ENCODE data around the gene SNRPE. TPM values are rescaled to one million over a fixed set of nuclear protein-coding genes. Genes with fewer than 3 reads are reported as not detected.

The SNRPE gene
- total and polyA plus RNA-seq, 2 of the 13 experiments (the other 11 are each of a cell fraction or from before 2014, with no cell fraction given), result 146 to 281 TPM

- DNase-seq (ENCODE audit: low spot score), result peak; percentile 62
- in situ Hi-C loops (cut with HindIII; ENCODE audit: extremely low pct_ligation_motif_present, low pct_unique_long_range_greater_than_20kb), result loop anchor here (5.0 to 25.0 kb wide), 2 partner anchors 256 to 491 kb away; partner anchors contain the start of gene PLEKHA6
- Histone ChIP-seq H3K4me2 (ENCODE audit: low read depth, low read length) (no peak overlapping the region), H3K4me1 (ENCODE audit: insufficient read depth, low read length) (peaks cover 17% of the 10 kb centered on the region), H3K36me3 (replicated peaks in 1 of 2; ENCODE audit: control insufficient read depth in 1 of 2, insufficient read depth in 2 of 2, low read length in 2 of 2) (peaks cover 3 to 33% of the 10 kb centered on the region in 2 experiments), H3K79me2 (ENCODE audit: insufficient read depth, low read length) (no peaks in the 10 kb centered on the region), H3K27ac (ENCODE audit: extremely low read length, insufficient read depth, low read length) (no peak overlapping the region), H2AFZ (ENCODE audit: low read length) (no peak overlapping the region), H3K27me3 (ENCODE audit: control insufficient read depth in 1 of 2, insufficient read depth in 2 of 2, low read length in 2 of 2) (no peaks in the 10 kb centered on the region), H3K9ac (ENCODE audit: insufficient read depth, low read depth, low read length) (no peak overlapping the region), H3K9me3 (ENCODE audit: low read length) (no peaks in the 10 kb centered on the region), H4K20me1 (ENCODE audit: insufficient read depth, low read length) (no peaks in the 10 kb centered on the region), H3K4me3 (replicated peaks in 1 of 3; ENCODE audit: insufficient read depth in 1 of 3, low read depth in 2 of 3, low read length in 3 of 3) (no peak overlapping the region)
- WGBS (ENCODE audit: low lambda C conversion rate), result 94% methylated on average over 3 of the region's 3 CpGs
- TSS peak; percentile 6 for BruUV-seq (replicated peaks)
- POLR2A ChIA-PET, result interaction anchor here (0.6 to 2.5 kb wide), 4 partner anchors 9 to 257 kb away, joined by 3 to 22 read pairs (median 6); partner anchors contain the start of gene SNRPE
- intact Hi-C loops (cut with micrococcal nuclease; ENCODE audit: unreplicated experiment), result loop anchor here (1.0 kb wide), 1 partner anchor 258 kb away; no protein-coding TSS in a partner anchor
- peak; percentile 90 for FAIRE-seq
- peak; percentile 90 for ATAC-seq
- CTCF ChIA-PET (ENCODE audit: low intra/inter-chr PET ratio, low total read pairs), result interaction anchor here (0.8 to 5.7 kb wide), 4 partner anchors 10 to 291 kb away, joined by 4 to 89 read pairs (median 6); partner anchors contain the start of gene SNRPE
- TF ChIP-seq ZEB1 (IDR thresholded peaks at IDR 0.05; ENCODE audit: insufficient replicate concordance, low read depth) (no peak), MZF1 (CRISPR knock-in tag; IDR thresholded peaks at IDR 0.05; ENCODE audit: borderline replicate concordance) (no peak), ZNF772 (CRISPR knock-in tag; IDR thresholded peaks at IDR 0.05) (no peak), ZNF691 (CRISPR knock-in tag; IDR thresholded peaks at IDR 0.05; ENCODE audit: borderline replicate concordance, low read depth) (no peak), FUBP1 (CRISPR knock-in tag; IDR thresholded peaks at IDR 0.05; ENCODE audit: borderline replicate concordance) (no peak), ZNF792 (CRISPR knock-in tag; IDR thresholded peaks at IDR 0.05) (no peak), ZNF879 (CRISPR knock-in tag; IDR thresholded peaks at IDR 0.05) (no peak), ARID3A (IDR thresholded peaks at IDR 0.05; ENCODE audit: low read depth, low read length) (peak; percentile 63), STAG1 (CRISPR knock-in tag; IDR thresholded peaks at IDR 0.05) (peak; percentile 89), ZNF101 (CRISPR knock-in tag; IDR thresholded peaks at IDR 0.05; ENCODE audit: borderline replicate concordance, low read depth) (no peak), EEA1 (CRISPR knock-in tag; IDR thresholded peaks at IDR 0.05; ENCODE audit: borderline replicate concordance) (no peak), HDAC2 (CRISPR knock-in tag; IDR thresholded peaks at IDR 0.05) (no peak), PHF5A (CRISPR knock-in tag; IDR thresholded peaks at IDR 0.05; ENCODE audit: low read depth, unreplicated experiment) (no peak), RAD21 (CRISPR knock-in tag; IDR thresholded peaks at IDR 0.05) (peak; percentile 88), JARID2 (CRISPR knock-in tag; IDR thresholded peaks at IDR 0.05; ENCODE audit: insufficient replicate concordance) (no peak), MIXL1 (CRISPR knock-in tag; IDR thresholded peaks at IDR 0.05) (peak; percentile 56; the same call in 1 of the 2 replicates)
- TF ChIP-seq, protein P1, sequence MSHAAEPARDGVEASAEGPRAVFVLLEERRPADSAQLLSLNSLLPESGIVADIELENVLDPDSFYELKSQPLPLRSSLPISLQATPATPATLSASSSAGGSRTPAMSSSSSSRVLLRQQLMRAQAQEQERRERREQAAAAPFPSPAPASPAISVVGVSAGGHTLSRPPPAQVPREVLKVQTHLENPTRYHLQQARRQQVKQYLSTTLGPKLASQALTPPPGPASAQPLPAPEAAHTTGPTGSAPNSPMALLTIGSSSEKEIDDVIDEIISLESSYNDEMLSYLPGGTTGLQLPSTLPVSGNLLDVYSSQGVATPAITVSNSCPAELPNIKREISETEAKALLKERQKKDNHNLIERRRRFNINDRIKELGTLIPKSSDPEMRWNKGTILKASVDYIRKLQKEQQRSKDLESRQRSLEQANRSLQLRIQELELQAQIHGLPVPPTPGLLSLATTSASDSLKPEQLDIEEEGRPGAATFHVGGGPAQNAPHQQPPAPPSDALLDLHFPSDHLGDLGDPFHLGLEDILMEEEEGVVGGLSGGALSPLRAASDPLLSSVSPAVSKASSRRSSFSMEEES (CRISPR knock-in tag; IDR thresholded peaks at IDR 0.05), result no peak
- TF ChIP-seq, protein P2, sequence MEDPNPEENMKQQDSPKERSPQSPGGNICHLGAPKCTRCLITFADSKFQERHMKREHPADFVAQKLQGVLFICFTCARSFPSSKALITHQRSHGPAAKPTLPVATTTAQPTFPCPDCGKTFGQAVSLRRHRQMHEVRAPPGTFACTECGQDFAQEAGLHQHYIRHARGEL (CRISPR knock-in tag; IDR thresholded peaks at IDR 0.05), result no peak
These were observed 9.9 kb downstream of the SNRPE start for GRCh38 chr1:203871114-203871880.

Data from HepG2 (cell line).